Lower lobe of right lung (tissue), 2 donors: ENCODE results near the gene WDR27. TPM values are rescaled to one million over a fixed set of nuclear protein-coding genes. Genes with fewer than 3 reads are reported as not detected.
A peak's percentile ranks its signal among the peaks of the same experiment; 100 is the strongest.

Experiments used
- ATAC-seq, 2 donors: fragments of 200-7000 bp; cut with Tn5 transposase; one replicate each; pipeline ENCODE4 v1.9.1; 2020 to 2022; ENCODE audit warnings: mild to moderate bottlenecking in 2 of 2, moderate library complexity in 2 of 2
- DNase-seq: peaks from one replicate; pipeline ENCODE4 v3.0.0-alpha.2; 2020
- H3K27ac ChIP-seq: fragments of 200-600 bp; one replicate; pipeline ENCODE4 v1.8.0; 2022
- H3K27me3 ChIP-seq: fragments of 200-600 bp; one replicate; pipeline ENCODE4 v1.8.0; 2022; ENCODE audit warnings: low read depth
- H3K36me3 ChIP-seq: fragments of 200-600 bp; one replicate; pipeline ENCODE4 v1.8.0; 2022; ENCODE audit warnings: mild to moderate bottlenecking
- H3K4me1 ChIP-seq: fragments of 200-600 bp; one replicate; pipeline ENCODE4 v1.8.0; 2022
- H3K4me3 ChIP-seq: fragments of 200-600 bp; one replicate; pipeline ENCODE4 v1.8.0; 2022; ENCODE audit warnings: mild to moderate bottlenecking
- H3K9me3 ChIP-seq: fragments of 200-600 bp; one replicate; pipeline ENCODE4 v1.8.0; 2022
- CTCF ChIP-seq: fragments of 200-600 bp; IDR thresholded peaks from one replicate; pipeline ENCODE4 v1.8.0; 2022; ENCODE audit warnings: antibody characterized with exemption, mild to moderate bottlenecking
- intact Hi-C: fragments of 100-400 bp; cut with DNase I; formaldehyde crosslinking; loops from one replicate; pipeline ENCODE4 v1.11.0; 2022
- total RNA-seq: library from RNA; stranded (reverse); fragmentation: NEBNext Ultra II Directional; extraction: Animal tissue kit (Norgen Biotek cat#: 25700); gene quantifications from one replicate; pipeline ENCODE4 v1.2.1, GENCODE V29; 2021
- donor health status: DM: no; HTN: yes; CAD: no; lungs with severe emphysema.

WDR27 gene
- total RNA-seq, 1 donor from 2014 or later, result 38.0 TPM

GRCh38 chr6:169490246-169490641, 211.6 kb downstream of the WDR27 start:
- Histone ChIP-seq H3K27ac (no peak overlapping the region), H3K4me3 (no peak overlapping the region), H3K4me1 (peaks cover 9% of the 10 kb centered on the region), H3K9me3 (no peaks in the 10 kb centered on the region), H3K36me3 (no peaks in the 10 kb centered on the region), H3K27me3 (no peaks in the 10 kb centered on the region)
- no peak for DNase-seq
- ATAC-seq, result no peak
- TF ChIP-seq CTCF, result no peak
- intact Hi-C loops, result no loop called here

GRCh38 chr6:169489563-169490245, 212.1 kb downstream of the WDR27 start:
- no peaks in the 10 kb centered on the region for H3K27me3 ChIP-seq
- intact Hi-C loops, result no loop called here
- H3K36me3 ChIP-seq, result no peaks in the 10 kb centered on the region
- no peak for DNase-seq
- peaks cover 9% of the 10 kb centered on the region for H3K4me1 ChIP-seq
- no peaks in the 10 kb centered on the region for H3K9me3 ChIP-seq
- no peak overlapping the region for H3K4me3 ChIP-seq
- no peak overlapping the region for H3K27ac ChIP-seq
- TF ChIP-seq CTCF, result no peak
- ATAC-seq, result no peak

GRCh38 chr6:169487579-169488436, 214.0 kb downstream of the WDR27 start:
- H3K36me3 ChIP-seq, result no peaks in the 10 kb centered on the region
- H3K4me1 ChIP-seq, result peaks cover 9% of the 10 kb centered on the region
- H3K4me3 ChIP-seq, result no peak overlapping the region
- H3K27me3 ChIP-seq, result no peaks in the 10 kb centered on the region
- intact Hi-C loops, result no loop called here
- ATAC-seq (no peak), DNase-seq (no peak)
- TF ChIP-seq CTCF, result peak; percentile 12
- H3K9me3 ChIP-seq, result peaks cover 11% of the 10 kb centered on the region
- H3K27ac ChIP-seq, result no peak overlapping the region

GRCh38 chr6:169479783-169480495, 221.9 kb downstream of the WDR27 start:
- Histone ChIP-seq H3K9me3 (peaks cover 19% of the 10 kb centered on the region), H3K36me3 (no peaks in the 10 kb centered on the region), H3K4me1 (no peaks in the 10 kb centered on the region), H3K27ac (no peak overlapping the region), H3K4me3 (no peak overlapping the region), H3K27me3 (no peaks in the 10 kb centered on the region)
- DNase-seq (no peak), ATAC-seq (no peak)
- intact Hi-C loops, result no loop called here
- TF ChIP-seq CTCF, result no peak

- intact Hi-C loops, result no loop called here
- peaks cover 18% of the 10 kb centered on the region for H3K9me3 ChIP-seq
- H3K4me1 ChIP-seq, result no peaks in the 10 kb centered on the region
- H3K4me3 ChIP-seq, result no peak overlapping the region
- no peaks in the 10 kb centered on the region for H3K36me3 ChIP-seq
- H3K27ac ChIP-seq, result no peak overlapping the region
- H3K27me3 ChIP-seq, result no peaks in the 10 kb centered on the region
- no peak for TF ChIP-seq CTCF
- ATAC-seq (no peak), DNase-seq (no peak)
Measured at GRCh38 chr6:169474362-169474761, 227.5 kb downstream of the WDR27 start.
